Upper lobe of right lung (tissue), 1 donor: ENCODE data around the gene GPD1L. TPM values are rescaled to one million over a fixed set of nuclear protein-coding genes. Genes with fewer than 3 reads are reported as not detected.
"Not testable (repeated sequence)": the region's sequence is repeated elsewhere in the genome, so short reads cannot be mapped to it uniquely, and the experiment has no call there.

Experiments
- ATAC-seq: fragments of 200-7000 bp; cut with Tn5 transposase; one replicate; pipeline ENCODE4 v1.9.1; 2020; ENCODE audit warnings: mild to moderate bottlenecking, moderate library complexity
- DNase-seq: peaks from one replicate; pipeline ENCODE4 v3.0.0-alpha.2; 2020
- H3K27ac ChIP-seq: fragments of 200-600 bp; one replicate; pipeline ENCODE4 v1.8.0; 2022
- H3K27me3 ChIP-seq: fragments of 200-600 bp; one replicate; pipeline ENCODE4 v1.8.0; 2022; ENCODE audit warnings: mild to moderate bottlenecking
- H3K36me3 ChIP-seq: fragments of 200-600 bp; one replicate; pipeline ENCODE4 v1.8.0; 2022
- H3K4me1 ChIP-seq: fragments of 200-600 bp; one replicate; pipeline ENCODE4 v1.8.0; 2022
- H3K4me3 ChIP-seq: fragments of 200-600 bp; one replicate; pipeline ENCODE4 v1.8.0; 2022; ENCODE audit warnings: mild to moderate bottlenecking
- H3K9me3 ChIP-seq: fragments of 200-600 bp; one replicate; pipeline ENCODE4 v1.8.0; 2022
- CTCF ChIP-seq: fragments of 200-600 bp; IDR thresholded peaks from one replicate; pipeline ENCODE4 v1.8.0; 2022; ENCODE audit warnings: antibody characterized with exemption
- intact Hi-C: fragments of 100-400 bp; cut with DNase I; formaldehyde crosslinking; loops from one replicate; pipeline ENCODE4 v1.11.0; 2022
- total RNA-seq: library from RNA; stranded (reverse); fragmentation: NEBNext Ultra II Directional; extraction: Animal tissue kit (Norgen Biotek cat#: 25700); gene quantifications from one replicate; pipeline ENCODE4 v1.2.1, GENCODE V29; 2021
- donor health status: DM: no; HTN: yes; CAD: no; lungs with severe emphysema.

Gene GPD1L
- total RNA-seq, 1 donor from 2014 or later, result 84.1 TPM

- Histone ChIP-seq H3K9me3 (peaks cover 5% of the 10 kb centered on the region), H3K4me3 (peak overlapping the region; percentile 81), H3K4me1 (peaks cover 44% of the 10 kb centered on the region), H3K27me3 (no peaks in the 10 kb centered on the region), H3K36me3 (no peaks in the 10 kb centered on the region), H3K27ac (peak overlapping the region; percentile 89)
- intact Hi-C loops, result no loop called here
- TF ChIP-seq CTCF, result no peak
- peak; percentile 89 for DNase-seq
- ATAC-seq, result peak; percentile 66
Measured at GRCh38 chr3:32106929-32107362, 526 bp downstream of the GPD1L start.

GRCh38 chr3:32108224-32108623 lies 1.8 kb downstream of the GPD1L start:
- H3K36me3 ChIP-seq, H3K9me3 ChIP-seq, H3K27me3 ChIP-seq, DNase-seq, ATAC-seq, intact Hi-C loops: not testable (repeated sequence)
- peaks cover 44% of the 10 kb centered on the region for H3K4me1 ChIP-seq
- H3K27ac ChIP-seq, result peak overlapping the region; percentile 89
- peak overlapping the region; percentile 81 for H3K4me3 ChIP-seq

GRCh38 chr3:32109256-32109655 lies 2.8 kb downstream of the GPD1L start:
- Histone ChIP-seq H3K4me3 (no peak overlapping the region), H3K4me1 (peaks cover 50% of the 10 kb centered on the region), H3K36me3 (no peaks in the 10 kb centered on the region), H3K27me3 (no peaks in the 10 kb centered on the region), H3K27ac (peak overlapping the region; percentile 73), H3K9me3 (no peaks in the 10 kb centered on the region)
- ATAC-seq (peak; percentile 15), DNase-seq (peak; percentile 92)
- intact Hi-C loops, result no loop called here
- TF ChIP-seq CTCF, result no peak

GRCh38 chr3:32110233-32110760 lies 3.9 kb downstream of the GPD1L start:
- Histone ChIP-seq H3K27ac (peak overlapping the region; percentile 73), H3K27me3 (no peaks in the 10 kb centered on the region), H3K9me3 (no peaks in the 10 kb centered on the region), H3K4me3 (peak overlapping the region; percentile 0), H3K36me3 (no peaks in the 10 kb centered on the region), H3K4me1 (peaks cover 51% of the 10 kb centered on the region)
- DNase-seq (no peak), ATAC-seq (no peak)
- intact Hi-C loops, result no loop called here
- TF ChIP-seq CTCF, result no peak

- H3K27me3 ChIP-seq, result no peaks in the 10 kb centered on the region
- no peaks in the 10 kb centered on the region for H3K36me3 ChIP-seq
- H3K27ac ChIP-seq, result no peak overlapping the region
- H3K4me1 ChIP-seq, result peaks cover 49% of the 10 kb centered on the region
- no peak overlapping the region for H3K4me3 ChIP-seq
- intact Hi-C loops, result no loop called here
- DNase-seq (no peak), ATAC-seq (no peak)
- H3K9me3 ChIP-seq, result no peaks in the 10 kb centered on the region
- no peak for TF ChIP-seq CTCF
Measured at GRCh38 chr3:32111560-32111959, 5.1 kb downstream of the GPD1L start.

GRCh38 chr3:32113566-32113965 lies 7.1 kb downstream of the GPD1L start:
- DNase-seq, result no peak
- H3K4me1 ChIP-seq, result peaks cover 38% of the 10 kb centered on the region
- H3K27ac ChIP-seq, result peak overlapping the region; percentile 34
- no peak for TF ChIP-seq CTCF
- no peaks in the 10 kb centered on the region for H3K27me3 ChIP-seq
- no peak overlapping the region for H3K4me3 ChIP-seq
- no peaks in the 10 kb centered on the region for H3K36me3 ChIP-seq
- H3K9me3 ChIP-seq, result no peaks in the 10 kb centered on the region
- ATAC-seq, result no peak
- intact Hi-C loops, result no loop called here
